Measurements from ENCODE around the gene KDM7A. TPM values are rescaled to one million over a fixed set of nuclear protein-coding genes. Genes with fewer than 3 reads are reported as not detected.
A peak's percentile ranks its signal among the peaks of the same experiment; 100 is the strongest.

KDM7A gene
- total RNA-seq, 6 experiments from 2014 or later: 0.97 to 2.2 (median 1.2) TPM

DNA sequence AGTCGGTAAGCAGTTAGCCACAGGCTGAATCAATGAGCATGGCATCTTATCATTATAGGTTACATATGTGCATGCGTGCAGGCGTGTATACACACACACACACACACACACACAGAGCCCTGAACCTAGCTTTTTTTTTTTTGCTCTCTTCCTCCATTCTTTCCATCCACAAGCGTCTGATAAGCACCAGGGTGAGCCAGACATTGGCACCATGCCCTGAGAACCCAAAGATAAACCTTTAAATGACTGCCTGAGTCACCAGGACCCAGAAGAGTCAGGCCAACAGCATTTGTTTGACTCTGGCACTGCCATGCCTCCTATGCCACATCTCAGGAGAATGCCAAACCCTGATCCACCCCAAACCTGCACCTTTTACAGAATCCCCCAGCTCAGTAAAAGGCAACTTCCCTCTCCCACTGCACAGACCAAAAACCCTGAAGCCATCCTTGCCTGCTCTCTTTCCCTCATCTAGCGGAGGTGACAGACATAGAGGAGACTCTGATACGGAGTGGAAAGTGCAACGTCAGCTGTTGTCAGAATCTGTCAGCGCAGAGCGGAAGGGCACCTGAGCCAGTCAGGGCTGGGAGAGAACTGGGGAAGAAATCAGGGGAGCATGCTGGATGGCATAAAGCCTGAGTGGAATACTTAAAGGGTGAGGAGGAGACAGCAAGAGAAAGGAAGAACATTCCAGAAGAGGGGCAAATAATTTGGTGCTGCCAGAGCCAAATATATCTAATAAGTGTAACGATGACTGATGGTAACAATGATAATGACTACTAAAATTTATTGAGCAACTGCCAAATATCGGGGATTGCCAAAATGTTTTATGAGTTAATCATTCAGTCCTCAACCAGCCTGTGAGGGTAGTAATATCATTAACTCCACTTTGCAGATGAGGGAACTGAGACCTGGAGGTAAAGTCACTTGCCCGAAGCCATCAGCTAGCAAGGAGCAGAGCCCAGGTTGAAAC lies 117.2 kb downstream of the KDM7A start:
- Mint-ChIP-seq H3K9me3 (no peaks in the 10 kb centered on the region), H3K27me3 (ENCODE audit: insufficient read depth) (peaks cover 2% of the 10 kb centered on the region; the same call in 1 of the 2 replicates), H3K36me3 (ENCODE audit: low read depth) (peaks cover 17% of the 10 kb centered on the region; the same call in 1 of the 2 replicates), H3K27ac (peak overlapping the region; percentile 74), H3K4me1 (ENCODE audit: low read depth) (peaks cover 48% of the 10 kb centered on the region), H3K4me3 (peak overlapping the region; percentile 57)
- peak; percentile 92 for DNase-seq
- TF ChIP-seq, protein P1, sequence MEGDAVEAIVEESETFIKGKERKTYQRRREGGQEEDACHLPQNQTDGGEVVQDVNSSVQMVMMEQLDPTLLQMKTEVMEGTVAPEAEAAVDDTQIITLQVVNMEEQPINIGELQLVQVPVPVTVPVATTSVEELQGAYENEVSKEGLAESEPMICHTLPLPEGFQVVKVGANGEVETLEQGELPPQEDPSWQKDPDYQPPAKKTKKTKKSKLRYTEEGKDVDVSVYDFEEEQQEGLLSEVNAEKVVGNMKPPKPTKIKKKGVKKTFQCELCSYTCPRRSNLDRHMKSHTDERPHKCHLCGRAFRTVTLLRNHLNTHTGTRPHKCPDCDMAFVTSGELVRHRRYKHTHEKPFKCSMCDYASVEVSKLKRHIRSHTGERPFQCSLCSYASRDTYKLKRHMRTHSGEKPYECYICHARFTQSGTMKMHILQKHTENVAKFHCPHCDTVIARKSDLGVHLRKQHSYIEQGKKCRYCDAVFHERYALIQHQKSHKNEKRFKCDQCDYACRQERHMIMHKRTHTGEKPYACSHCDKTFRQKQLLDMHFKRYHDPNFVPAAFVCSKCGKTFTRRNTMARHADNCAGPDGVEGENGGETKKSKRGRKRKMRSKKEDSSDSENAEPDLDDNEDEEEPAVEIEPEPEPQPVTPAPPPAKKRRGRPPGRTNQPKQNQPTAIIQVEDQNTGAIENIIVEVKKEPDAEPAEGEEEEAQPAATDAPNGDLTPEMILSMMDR (IDR thresholded peaks at IDR 0.05): no peak

DNA sequence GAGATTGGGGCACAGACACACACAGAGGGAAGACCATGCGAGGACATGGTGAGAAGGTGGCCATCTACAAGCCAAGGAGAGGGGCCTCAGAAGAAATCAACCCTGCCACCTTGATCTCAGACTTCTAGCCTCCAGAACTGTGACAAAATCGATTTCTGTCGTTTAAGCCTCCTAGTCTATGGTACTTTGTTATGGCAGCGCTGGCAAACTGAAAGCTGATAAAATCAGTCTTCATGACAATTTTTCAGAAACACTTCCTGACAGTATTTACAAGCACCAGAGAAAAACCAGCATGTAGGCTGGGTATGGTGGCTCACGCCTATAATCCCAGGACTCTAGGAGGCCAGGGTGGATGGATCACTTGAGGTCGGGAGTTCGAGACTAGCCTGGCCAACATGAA lies 118.3 kb downstream of the KDM7A start:
- TF ChIP-seq, protein P1 (IDR thresholded peaks at IDR 0.05): no peak
- Mint-ChIP-seq H3K9me3 (no peaks in the 10 kb centered on the region), H3K27ac (peak overlapping the region; percentile 33; the same call in 1 of the 2 replicates)

DNA sequence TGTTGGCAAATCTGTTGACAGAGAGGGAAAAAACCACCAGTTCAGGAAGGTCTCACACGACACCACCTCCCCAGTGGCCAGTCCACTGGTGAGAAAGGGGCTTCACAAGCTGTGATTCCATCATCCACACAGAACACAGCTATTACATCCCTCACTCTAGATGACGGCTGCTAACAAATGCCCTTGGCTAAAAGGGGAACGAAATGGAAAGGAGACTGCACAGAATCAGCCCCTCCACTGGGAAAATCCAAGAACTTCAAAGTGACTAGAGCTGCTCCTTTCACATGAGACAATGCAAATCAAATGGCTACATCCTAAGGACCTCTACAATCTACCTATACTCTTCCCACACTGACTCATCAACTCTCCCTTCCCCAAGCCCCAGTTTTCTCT lies 119.6 kb downstream of the KDM7A start:
- no peak for DNase-seq
- no peak overlapping the region for H3K27ac Mint-ChIP-seq
- TF ChIP-seq, protein P1 (IDR thresholded peaks at IDR 0.05): no peak
- no peak overlapping the region for H3K4me3 Mint-ChIP-seq
- peaks cover 27% of the 10 kb centered on the region for H3K36me3 Mint-ChIP-seq (ENCODE audit: low read depth)
- H3K4me1 Mint-ChIP-seq (ENCODE audit: low read depth): peaks cover 48% of the 10 kb centered on the region
- H3K27me3 Mint-ChIP-seq (ENCODE audit: insufficient read depth): peaks cover 2% of the 10 kb centered on the region; the same call in 1 of the 2 replicates
- no peaks in the 10 kb centered on the region for H3K9me3 Mint-ChIP-seq

More for the DNA sequence above, 118.3 kb downstream of the KDM7A start:
- peaks cover 2% of the 10 kb centered on the region; the same call in 1 of the 2 replicates for H3K27me3 Mint-ChIP-seq (ENCODE audit: insufficient read depth)
- peaks cover 26% of the 10 kb centered on the region; the same call in 1 of the 2 replicates for H3K36me3 Mint-ChIP-seq (ENCODE audit: low read depth)
- no peak overlapping the region for H3K4me3 Mint-ChIP-seq
- H3K4me1 Mint-ChIP-seq (ENCODE audit: low read depth): peaks cover 48% of the 10 kb centered on the region
- DNase-seq: no peak

DNA sequence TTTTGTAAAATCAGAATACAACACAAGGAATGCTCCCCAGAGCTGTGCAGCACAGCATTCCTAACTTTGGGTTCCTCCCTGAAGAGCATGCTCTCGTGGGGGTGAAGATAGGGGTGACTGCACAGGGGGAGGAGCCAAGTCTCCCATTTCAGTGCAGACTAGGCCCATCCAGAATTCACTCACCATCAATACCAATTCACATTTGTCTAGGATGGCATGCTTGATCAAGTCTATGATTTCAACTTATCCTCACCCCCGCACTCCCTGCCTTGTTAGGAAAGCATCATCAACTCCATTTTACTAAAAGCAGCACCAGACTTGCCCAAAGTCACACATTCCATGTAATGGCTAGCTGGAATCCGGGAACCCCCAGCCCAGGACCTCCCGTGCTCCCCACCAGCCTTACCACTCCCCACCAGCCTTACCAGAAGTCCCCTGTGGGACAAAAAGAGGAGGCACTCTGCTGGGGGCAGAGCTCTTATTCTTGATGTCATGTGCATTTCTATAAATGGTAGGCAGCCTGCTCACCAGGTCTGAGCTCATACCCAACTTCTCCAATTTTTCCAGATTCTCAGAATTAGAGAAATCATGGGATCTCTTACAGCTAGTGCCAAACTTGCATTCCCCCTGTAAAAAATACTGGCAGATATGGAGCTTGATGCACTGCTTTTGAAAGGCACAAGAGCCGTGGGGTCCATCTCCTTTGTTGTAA lies 120.2 kb downstream of the KDM7A start:
- Mint-ChIP-seq H3K36me3 (ENCODE audit: low read depth) (peaks cover 27% of the 10 kb centered on the region), H3K4me3 (no peak overlapping the region), H3K27me3 (ENCODE audit: insufficient read depth) (peaks cover 2% of the 10 kb centered on the region; the same call in 1 of the 2 replicates), H3K4me1 (ENCODE audit: low read depth) (peaks cover 46% of the 10 kb centered on the region), H3K27ac (no peak overlapping the region), H3K9me3 (no peaks in the 10 kb centered on the region)
- DNase-seq: no peak
- TF ChIP-seq, protein P1 (IDR thresholded peaks at IDR 0.05): no peak

DNA sequence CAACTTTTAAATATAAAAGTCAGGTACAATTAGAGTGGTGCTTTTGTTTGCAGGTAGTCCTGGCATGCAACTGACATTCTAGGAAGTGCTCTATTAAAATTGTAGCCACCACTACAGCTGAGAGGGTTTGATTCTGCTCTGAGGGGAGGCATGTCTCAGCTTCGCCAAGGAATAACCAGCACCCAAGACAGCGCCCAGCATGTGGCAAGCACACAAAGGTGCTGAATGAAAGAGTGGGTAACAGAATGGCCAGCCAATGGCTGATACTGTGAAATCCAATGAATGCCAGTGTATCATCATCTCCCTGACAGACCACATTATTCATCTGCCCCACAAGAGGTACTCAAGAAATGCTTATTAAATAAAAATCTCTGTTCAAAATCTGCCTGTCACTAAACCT lies 121.0 kb downstream of the KDM7A start:
- DNase-seq: no peak
- no peaks in the 10 kb centered on the region; the same call in 1 of the 2 replicates for H3K27me3 Mint-ChIP-seq (ENCODE audit: insufficient read depth)
- peaks cover 27% of the 10 kb centered on the region for H3K36me3 Mint-ChIP-seq (ENCODE audit: low read depth)

More for the DNA sequence above, 121.0 kb downstream of the KDM7A start:
- TF ChIP-seq, protein P1 (IDR thresholded peaks at IDR 0.05): no peak
- Mint-ChIP-seq H3K4me3 (no peak overlapping the region), H3K27ac (no peak overlapping the region), H3K9me3 (no peaks in the 10 kb centered on the region), H3K4me1 (ENCODE audit: low read depth) (peaks cover 38% of the 10 kb centered on the region)
